ENCODE data around the gene HSPD1. TPM values are rescaled to one million over a fixed set of nuclear protein-coding genes. Genes with fewer than 3 reads are reported as not detected.

HSPD1 gene
- total and polyA plus RNA-seq, 2 of the 13 experiments (the other 11 are each of a cell fraction or from before 2014, with no cell fraction given): 685 to 2,610 TPM

DNA sequence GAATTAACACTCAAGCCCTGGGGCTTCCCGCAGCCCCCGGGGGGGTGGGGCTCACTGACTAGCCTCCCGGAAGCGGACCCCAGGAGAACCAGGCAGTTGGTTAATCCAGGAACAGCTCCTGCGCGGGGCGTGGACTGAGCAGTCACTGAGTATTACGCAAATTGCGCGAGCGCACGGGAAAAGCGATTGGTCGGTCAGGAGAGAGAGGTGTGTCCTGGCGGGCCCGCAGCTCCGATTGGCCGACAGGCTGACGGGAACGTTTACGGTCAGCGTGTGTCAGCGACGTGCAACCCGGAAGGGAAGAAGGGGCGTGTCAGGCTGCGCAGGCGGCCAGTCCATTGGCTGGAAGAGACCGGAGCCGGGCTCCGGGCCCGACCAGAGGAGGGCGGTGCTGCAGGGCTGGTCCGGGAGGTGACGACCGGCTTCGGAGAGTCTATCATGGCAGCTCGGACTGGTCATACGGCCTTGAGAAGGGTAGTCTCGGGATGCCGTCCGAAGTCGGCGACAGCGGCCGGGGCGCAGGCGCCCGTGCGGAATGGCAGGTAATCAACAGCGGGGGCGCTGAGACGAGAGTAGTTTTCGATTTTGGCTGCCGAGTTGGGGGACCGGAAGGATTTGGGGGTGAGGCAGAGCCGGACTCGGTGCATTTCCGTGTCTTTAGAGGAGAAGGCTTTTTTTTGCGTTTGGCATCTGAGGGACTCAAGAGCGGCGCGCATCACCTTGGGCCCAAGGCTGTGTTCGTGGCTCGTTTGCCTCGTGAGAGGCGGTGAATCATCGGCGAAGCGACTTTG is 46.3 kb downstream of the HSPD1 start, which contains the start of gene COQ10B (continued):
- TF ChIP-seq, protein P1, sequence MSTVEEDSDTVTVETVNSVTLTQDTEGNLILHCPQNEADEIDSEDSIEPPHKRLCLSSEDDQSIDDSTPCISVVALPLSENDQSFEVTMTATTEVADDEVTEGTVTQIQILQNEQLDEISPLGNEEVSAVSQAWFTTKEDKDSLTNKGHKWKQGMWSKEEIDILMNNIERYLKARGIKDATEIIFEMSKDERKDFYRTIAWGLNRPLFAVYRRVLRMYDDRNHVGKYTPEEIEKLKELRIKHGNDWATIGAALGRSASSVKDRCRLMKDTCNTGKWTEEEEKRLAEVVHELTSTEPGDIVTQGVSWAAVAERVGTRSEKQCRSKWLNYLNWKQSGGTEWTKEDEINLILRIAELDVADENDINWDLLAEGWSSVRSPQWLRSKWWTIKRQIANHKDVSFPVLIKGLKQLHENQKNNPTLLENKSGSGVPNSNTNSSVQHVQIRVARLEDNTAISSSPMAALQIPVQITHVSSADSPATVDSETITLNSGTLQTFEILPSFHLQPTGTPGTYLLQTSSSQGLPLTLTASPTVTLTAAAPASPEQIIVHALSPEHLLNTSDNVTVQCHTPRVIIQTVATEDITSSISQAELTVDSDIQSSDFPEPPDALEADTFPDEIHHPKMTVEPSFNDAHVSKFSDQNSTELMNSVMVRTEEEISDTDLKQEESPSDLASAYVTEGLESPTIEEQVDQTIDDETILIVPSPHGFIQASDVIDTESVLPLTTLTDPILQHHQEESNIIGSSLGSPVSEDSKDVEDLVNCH (CRISPR knock-in tag; IDR thresholded peaks at IDR 0.05): no peak
- no peak for TF ChIP-seq CENPX (CRISPR knock-in tag; IDR thresholded peaks at IDR 0.05)
- TF ChIP-seq SP5 (CRISPR knock-in tag; IDR thresholded peaks at IDR 0.05; ENCODE audit: borderline replicate concordance, low read depth): peak; percentile 23; the same call in 1 of the 2 replicates
- peak; percentile 37 to 56; a peak in 3 of 4 replicates for TF ChIP-seq EP300 (IDR thresholded peaks at IDR 0.05; ENCODE audit: low read depth in 2 of 2, low read length in 2 of 2)
- TF ChIP-seq EP300 (CRISPR knock-in tag; IDR thresholded peaks at IDR 0.05; ENCODE audit: borderline replicate concordance): no peak
- no peak; the same call in none of the 2 replicates for TF ChIP-seq BRD4 (CRISPR knock-in tag; IDR thresholded peaks at IDR 0.05)
- TF ChIP-seq CEBPB (IDR thresholded peaks at IDR 0.05; ENCODE audit: borderline replicate concordance, low read depth, low read length): peak; percentile 99
- TF ChIP-seq GABPB1 (CRISPR knock-in tag; IDR thresholded peaks at IDR 0.05): peak; percentile 90
- no peak for TF ChIP-seq ZNF251 (CRISPR knock-in tag; IDR thresholded peaks at IDR 0.05)
- TF ChIP-seq TCF7 (IDR thresholded peaks at IDR 0.05; ENCODE audit: low read depth): no peak
- no peak for TF ChIP-seq SYNCRIP (IDR thresholded peaks at IDR 0.05; ENCODE audit: insufficient read depth, low read depth, low read length)
- no peak for TF ChIP-seq JUND (CRISPR knock-in tag; IDR thresholded peaks at IDR 0.05)
- TF ChIP-seq MTF2 (CRISPR knock-in tag; IDR thresholded peaks at IDR 0.05; ENCODE audit: borderline replicate concordance): 0 out of 2 replicates have a peak, but pooled peaks have one; percentile 66
- peak; percentile 91 for TF ChIP-seq ZMYM4 (CRISPR knock-in tag; IDR thresholded peaks at IDR 0.05)
- no peak for TF ChIP-seq MAFK (conservative IDR thresholded peaks at IDR 0.05 in 1 of 2, IDR thresholded peaks at IDR 0.05 in 1 of 2; ENCODE audit: low read length in 2 of 2)
- no peak for TF ChIP-seq CC2D1A (CRISPR knock-in tag; IDR thresholded peaks at IDR 0.05)
- TF ChIP-seq TSC22D2 (CRISPR knock-in tag; IDR thresholded peaks at IDR 0.05; ENCODE audit: borderline replicate concordance): peak; percentile 64; the same call in 1 of the 2 replicates
- TF ChIP-seq ZNF790 (CRISPR knock-in tag; IDR thresholded peaks at IDR 0.05; ENCODE audit: borderline replicate concordance): no peak; the same call in 1 of the 2 replicates
- peak; percentile 74; the same call in 1 of the 2 replicates for TF ChIP-seq POLR2AphosphoS5 (IDR thresholded peaks at IDR 0.05; ENCODE audit: low read depth, low read length)
- TF ChIP-seq, protein P2, sequence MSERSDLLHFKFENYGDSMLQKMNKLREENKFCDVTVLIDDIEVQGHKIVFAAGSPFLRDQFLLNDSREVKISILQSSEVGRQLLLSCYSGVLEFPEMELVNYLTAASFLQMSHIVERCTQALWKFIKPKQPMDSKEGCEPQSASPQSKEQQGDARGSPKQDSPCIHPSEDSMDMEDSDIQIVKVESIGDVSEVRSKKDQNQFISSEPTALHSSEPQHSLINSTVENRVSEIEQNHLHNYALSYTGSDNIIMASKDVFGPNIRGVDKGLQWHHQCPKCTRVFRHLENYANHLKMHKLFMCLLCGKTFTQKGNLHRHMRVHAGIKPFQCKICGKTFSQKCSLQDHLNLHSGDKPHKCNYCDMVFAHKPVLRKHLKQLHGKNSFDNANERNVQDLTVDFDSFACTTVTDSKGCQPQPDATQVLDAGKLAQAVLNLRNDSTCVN (CRISPR knock-in tag; IDR thresholded peaks at IDR 0.05; ENCODE audit: borderline replicate concordance): no peak; the same call in 1 of the 2 replicates
- no peak for TF ChIP-seq RORA (CRISPR knock-in tag; IDR thresholded peaks at IDR 0.05)
- peak; percentile 42; the same call in 1 of the 2 replicates for TF ChIP-seq ZNF3 (CRISPR knock-in tag; IDR thresholded peaks at IDR 0.05)
- TF ChIP-seq CCDC6 (CRISPR knock-in tag; IDR thresholded peaks at IDR 0.05): peak; percentile 60; the same call in 1 of the 2 replicates
- TF ChIP-seq CEBPG (CRISPR knock-in tag; IDR thresholded peaks at IDR 0.05): peak; percentile 98
- TF ChIP-seq MAFF (IDR thresholded peaks at IDR 0.05; ENCODE audit: low read depth, low read length): peak; percentile 0; the same call in 1 of the 2 replicates
- TF ChIP-seq JARID2 (CRISPR knock-in tag; IDR thresholded peaks at IDR 0.05; ENCODE audit: insufficient replicate concordance): peak; percentile 3
- no peak for TF ChIP-seq ZNF530 (CRISPR knock-in tag; IDR thresholded peaks at IDR 0.05; ENCODE audit: low read depth)
- no peak for TF ChIP-seq HNF4G (IDR thresholded peaks at IDR 0.05; ENCODE audit: borderline replicate concordance, low read depth, low read length)
- TF ChIP-seq HNF4G (CRISPR knock-in tag; IDR thresholded peaks at IDR 0.05; ENCODE audit: borderline replicate concordance, low read depth): 0 out of 2 replicates have a peak, but pooled peaks have one; percentile 29
